NAMALWA (cell line): ENCODE results near the gene RABGGTB.
"Not testable (repeated sequence)": the region's sequence is repeated elsewhere in the genome, so short reads cannot be mapped to it uniquely, and the experiment has no call there.

ENCODE experiments used
- DNase-seq: peaks from one replicate; pipeline ENCODE4 v3.0.0-alpha.2; 2015; ENCODE audit warnings: low spot score

Gene RABGGTB

DNA sequence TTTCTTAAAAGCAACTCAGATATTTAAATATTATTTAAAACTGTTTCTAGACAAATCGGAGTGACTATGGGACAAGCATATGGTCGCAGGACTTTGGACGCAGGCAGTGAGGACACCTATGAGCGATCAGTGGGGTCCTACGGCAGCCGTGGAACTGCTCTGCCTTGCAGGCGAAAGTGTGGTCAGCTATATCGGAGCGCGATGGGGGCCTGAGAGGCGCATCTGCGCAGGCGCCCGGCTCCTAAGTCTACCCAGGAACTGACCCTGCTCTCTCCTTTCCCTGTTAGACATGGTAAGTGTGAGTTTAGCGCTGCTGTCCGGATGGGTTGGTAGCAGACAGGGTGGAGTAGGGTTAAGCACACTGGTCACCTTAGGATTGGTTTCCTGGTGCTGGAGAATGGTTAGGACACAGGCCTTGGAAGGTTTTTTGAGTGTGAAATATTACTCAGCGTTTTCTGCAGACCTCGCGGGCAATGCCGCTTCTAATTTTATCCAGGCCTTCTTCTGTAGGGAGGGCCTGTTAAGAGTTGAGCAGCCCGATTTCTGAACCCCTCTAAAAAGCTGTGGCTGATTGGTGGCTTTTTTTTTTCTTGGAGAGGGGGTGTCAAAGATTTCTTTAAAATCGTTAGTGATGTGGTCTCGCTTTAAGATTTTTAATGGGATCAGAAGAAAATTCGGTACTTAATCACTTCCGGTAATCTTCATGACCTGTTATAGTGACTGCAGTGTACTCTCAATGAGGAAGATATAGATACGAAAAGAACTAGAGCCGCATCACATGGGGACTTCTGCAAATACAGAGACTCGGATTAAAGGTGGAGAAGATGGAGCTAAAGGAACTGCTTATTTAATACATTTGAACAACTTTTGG, at the start of gene RABGGTB:
RABGGTB (plus strand) TSS at position 274 of the 871 bp plus-strand sequence; CDS start at position 290, 16 bp downstream.
- peak; percentile 97 for DNase-seq

DNA sequence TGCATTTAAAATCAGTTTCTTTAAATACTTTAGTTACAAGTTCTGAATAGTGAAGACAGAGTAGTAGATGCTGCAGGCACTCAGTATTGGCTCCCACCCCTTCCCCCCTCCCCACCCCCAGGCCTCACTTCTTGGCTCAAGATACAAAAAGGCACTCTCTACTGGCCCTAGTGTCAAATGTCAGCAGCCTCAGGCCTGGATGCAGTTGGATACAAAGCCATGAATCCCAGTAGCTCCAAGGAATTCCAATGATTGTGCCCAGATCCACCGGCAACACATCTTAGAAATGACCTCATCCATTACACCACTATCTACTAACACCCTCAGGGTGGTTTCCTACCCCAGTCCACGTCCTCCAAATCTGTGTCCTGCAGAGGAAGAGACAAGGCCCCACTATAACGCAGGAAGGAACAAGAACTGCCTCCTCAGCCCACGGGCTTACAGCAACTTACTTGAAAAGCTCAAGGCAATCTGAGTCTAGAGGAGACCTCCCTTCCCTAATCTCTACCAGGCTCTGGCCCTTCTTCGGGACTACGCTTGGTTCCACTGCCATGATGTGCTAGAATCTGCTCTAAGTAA, 43.9 kb upstream of the RABGGTB start:
- no peak for DNase-seq

GRCh38 chr1:75745276-75745675, 40.8 kb upstream of the RABGGTB start:
- peak; percentile 49 for DNase-seq

- DNase-seq, result not testable (repeated sequence)
Measured at GRCh38 chr1:75757210-75757609, 28.8 kb upstream of the RABGGTB start.

DNA sequence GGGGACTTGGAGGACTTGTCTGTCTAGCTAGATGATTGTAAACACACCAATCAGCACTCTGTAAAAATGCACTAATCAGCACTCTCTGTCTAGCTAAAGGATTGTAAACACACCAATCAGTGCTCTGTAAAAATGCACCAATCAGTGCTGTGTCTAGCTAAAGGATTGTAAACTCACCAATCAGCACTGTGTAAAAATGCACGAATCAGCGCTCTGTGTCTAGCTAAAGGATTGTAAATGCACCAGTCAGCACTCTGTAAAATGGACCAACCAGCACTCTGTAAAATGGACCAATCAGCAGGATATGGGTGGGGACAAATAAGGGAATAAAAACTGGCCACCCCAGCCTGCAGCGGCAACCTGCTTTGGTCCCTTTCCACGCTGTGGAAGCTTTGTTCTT, 27.5 kb upstream of the RABGGTB start:
- peak; percentile 16 for DNase-seq

- peak; percentile 23 for DNase-seq
Measured at GRCh38 chr1:75764057-75764655, 21.9 kb upstream of the RABGGTB start.

GRCh38 chr1:75765697-75766355, 20.2 kb upstream of the RABGGTB start:
- DNase-seq, result no peak

DNA sequence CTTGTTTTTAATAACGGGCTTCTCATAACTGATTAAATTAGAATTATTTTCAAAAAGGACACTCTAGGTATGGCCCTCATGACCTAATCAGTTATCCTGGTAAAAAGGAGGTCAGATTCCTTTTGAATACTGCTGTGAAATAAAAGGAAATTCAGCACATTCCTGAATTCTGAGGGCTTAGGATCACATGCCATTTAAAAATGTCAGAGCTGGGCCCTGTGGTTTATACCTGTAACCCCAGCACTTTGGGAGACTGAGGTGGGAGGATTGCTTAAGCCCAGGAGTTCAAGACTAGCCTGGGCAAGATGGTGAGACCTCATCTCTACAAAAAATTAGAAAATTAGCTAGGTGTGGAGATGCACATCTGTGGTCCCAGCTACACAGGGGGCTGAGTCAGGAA, 18.0 kb upstream of the RABGGTB start:
- no peak for DNase-seq

DNA sequence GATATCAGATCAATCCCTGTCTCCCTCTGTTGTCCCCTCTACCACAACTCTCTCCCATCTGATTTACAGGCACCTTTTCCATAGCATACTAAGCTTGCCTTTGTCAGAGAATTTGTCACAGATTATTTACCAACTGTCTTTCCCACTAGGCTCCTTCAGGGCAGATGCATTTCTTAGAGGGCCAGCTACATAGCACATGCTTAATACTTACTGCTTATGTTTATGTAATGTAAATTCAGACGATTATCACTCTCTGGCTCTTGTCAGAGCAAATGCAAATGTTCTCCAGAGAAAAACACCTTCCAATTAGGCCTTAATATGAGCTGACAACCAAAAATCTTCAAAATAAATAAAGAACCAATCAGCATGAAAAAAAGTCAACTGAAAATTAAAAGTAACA, 15.3 kb upstream of the RABGGTB start:
- DNase-seq, result no peak

DNA sequence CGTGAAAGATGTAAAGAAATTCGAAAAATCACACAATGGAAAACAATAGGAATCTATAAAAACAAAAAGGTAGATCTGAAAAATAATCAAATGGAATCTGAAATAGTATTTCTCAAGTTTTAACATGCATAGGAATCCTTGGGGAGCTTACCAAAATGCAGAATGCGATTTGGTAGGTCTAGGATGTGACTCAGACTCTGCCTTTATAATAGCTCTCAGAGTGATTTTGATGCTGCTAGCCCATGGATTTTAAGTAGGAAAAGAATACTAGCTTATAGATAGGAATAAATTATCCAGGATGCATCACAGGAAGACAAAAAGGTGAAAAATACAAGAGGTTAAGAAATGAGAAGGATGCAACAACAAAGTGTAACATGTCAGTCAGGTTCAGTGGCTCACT, 14.1 kb upstream of the RABGGTB start:
- no peak for DNase-seq

GRCh38 chr1:75777812-75778211, 8.2 kb upstream of the RABGGTB start:
- not testable (repeated sequence) for DNase-seq

GRCh38 chr1:75778694-75779093, 7.4 kb upstream of the RABGGTB start:
- DNase-seq, result not testable (repeated sequence)

DNA sequence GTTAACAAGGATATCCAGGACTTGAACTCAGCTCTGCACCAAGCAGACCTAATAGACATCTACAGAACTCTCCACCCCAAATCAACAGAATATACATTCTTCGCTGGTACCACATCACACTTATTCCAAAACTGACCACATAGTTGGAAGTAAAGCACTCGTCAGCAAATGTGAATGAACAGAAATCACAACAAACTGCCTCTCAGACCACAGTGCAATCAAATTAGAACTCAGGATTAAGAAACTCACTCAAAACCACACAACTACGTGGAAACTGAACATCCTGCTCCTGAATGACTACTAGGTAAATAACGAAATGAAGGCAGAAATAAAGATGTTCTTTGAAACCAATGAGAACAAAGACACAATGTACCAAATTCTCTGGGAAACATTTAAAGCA, 5.9 kb upstream of the RABGGTB start:
- DNase-seq, result not testable (repeated sequence)

DNA sequence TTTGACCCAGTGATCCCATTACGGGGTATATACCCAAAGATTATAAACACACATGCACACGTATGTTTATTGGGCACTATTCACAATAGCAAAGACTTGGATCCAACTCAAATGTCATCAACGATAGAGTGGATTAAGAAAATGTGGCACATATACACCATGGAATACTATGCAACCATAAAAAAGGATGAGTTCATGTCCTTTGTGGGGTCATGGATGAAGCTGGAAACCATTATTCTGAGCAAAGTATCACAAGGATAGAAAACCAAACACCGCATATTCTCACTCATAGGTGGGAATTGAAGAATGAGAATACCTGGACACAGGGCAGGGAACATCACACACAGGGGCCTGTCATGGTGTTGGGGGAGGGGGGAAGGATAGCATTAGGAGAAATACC, 2.1 kb upstream of the RABGGTB start:
- DNase-seq, result not testable (repeated sequence)

- DNase-seq, result peak; percentile 39
Measured at GRCh38 chr1:75785320-75785982, 605 bp upstream of the RABGGTB start.

DNA sequence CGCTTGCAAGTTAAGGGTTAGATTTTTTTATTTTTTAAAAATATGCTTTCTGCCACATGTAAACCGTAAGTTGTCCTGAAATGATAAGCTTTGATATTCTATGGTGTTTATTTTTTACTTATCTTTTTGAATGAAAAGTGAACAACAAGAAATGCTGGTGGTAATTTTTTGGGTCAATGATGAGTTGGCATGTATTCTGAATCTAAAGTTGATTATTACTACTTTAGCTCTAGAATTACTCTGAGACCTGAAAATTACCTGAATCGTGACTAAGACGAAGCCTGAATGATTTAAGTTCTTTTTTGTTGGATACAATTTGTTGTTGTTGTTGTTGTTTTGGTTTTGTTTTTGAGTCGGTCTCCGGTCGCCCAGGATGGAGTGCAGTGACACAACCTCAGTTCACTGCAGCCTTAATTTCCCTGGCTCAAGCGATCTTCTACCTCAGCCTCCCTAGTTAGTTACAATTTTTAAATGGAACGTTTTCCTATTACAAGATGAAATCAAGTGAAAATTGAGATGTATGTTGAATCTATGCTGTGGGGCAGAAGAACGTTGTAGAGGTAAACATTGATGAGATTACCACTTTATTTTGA, 941 bp downstream of the RABGGTB start:
- no peak for DNase-seq

GRCh38 chr1:75787524-75787923, 1.5 kb downstream of the RABGGTB start:
- no peak for DNase-seq

- DNase-seq, result no peak
Measured at GRCh38 chr1:75789988-75790387, 3.9 kb downstream of the RABGGTB start.

GRCh38 chr1:75791022-75791421, 5.0 kb downstream of the RABGGTB start:
- DNase-seq, result no peak

DNA sequence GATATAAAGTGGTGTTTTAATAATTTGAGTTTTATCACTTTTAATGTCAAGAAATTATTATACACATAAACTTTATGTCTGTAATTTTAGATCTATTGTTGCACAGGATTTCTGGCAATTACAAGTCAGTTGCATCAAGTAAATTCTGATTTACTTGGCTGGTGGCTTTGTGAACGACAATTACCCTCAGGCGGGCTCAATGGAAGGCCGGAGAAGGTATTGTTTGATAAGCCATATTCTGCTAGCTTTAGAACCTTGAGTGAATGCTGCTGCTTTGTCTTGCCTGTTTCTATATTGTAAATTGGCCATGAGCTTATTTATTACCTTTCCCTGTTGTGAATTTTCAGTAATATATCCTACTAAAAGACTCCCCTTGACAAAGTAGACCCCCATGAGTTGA, 6.0 kb downstream of the RABGGTB start:
- no peak for DNase-seq

DNA sequence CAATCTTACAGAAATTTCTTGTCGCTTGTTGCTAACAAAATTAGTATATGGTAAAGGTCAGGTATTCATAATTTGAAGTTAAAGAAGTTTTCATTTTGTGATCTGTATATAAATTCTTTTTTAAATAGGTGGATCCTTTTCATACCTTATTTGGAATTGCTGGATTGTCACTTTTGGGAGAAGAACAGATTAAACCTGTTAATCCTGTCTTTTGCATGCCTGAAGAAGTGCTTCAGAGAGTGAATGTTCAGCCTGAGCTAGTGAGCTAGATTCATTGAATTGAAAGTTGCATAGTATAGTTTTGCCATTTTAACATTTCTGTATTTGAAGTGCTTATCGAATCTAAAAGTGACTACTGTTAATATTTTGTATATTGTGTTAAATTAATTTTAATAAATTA, 8.3 kb downstream of the RABGGTB start:
- no peak for DNase-seq
